Measurements from ENCODE around the gene PTPN14. TPM values are rescaled to one million over a fixed set of nuclear protein-coding genes. Genes with fewer than 3 reads are reported as not detected.

The PTPN14 gene
- total and polyA plus RNA-seq, 2 donors from 2014 or later = 5.1 to 87.2 TPM

- TF ChIP-seq CTCF (IDR thresholded peaks at IDR 0.05; ENCODE audit: borderline replicate concordance, extremely low read depth, insufficient read depth) = no peak
- no peak for FAIRE-seq
- DNase-seq = no peak
- Histone ChIP-seq H3K36me3 (ENCODE audit: control insufficient read depth in 2 of 3, insufficient read depth in 3 of 3, low read length in 3 of 3) (no peaks in the 10 kb centered on the region), H3K27ac (ENCODE audit: low read depth in 2 of 2, low read length in 2 of 2) (no peak overlapping the region), H3K9ac (ENCODE audit: low read length in 3 of 3) (no peak overlapping the region), H3K4me3 (ENCODE audit: low read length in 3 of 3) (no peak overlapping the region), H3K4me1 (ENCODE audit: control insufficient read depth in 2 of 3, insufficient read depth in 2 of 3, low read depth in 1 of 3, low read length in 3 of 3) (no peaks in the 10 kb centered on the region), H3K27me3 (ENCODE audit: control insufficient read depth, insufficient read depth, low read length) (no peaks in the 10 kb centered on the region), H3K9me3 (ENCODE audit: control insufficient read depth in 2 of 3, insufficient read depth in 1 of 3, low read length in 3 of 3) (no peaks in the 10 kb centered on the region)
- intact Hi-C loops (cut with DNase I) = no loop called here
Measured at GRCh38 chr1:214422137-214422671, 129.2 kb downstream of the PTPN14 start.

- TF ChIP-seq CTCF (IDR thresholded peaks at IDR 0.05; ENCODE audit: borderline replicate concordance, extremely low read depth, insufficient read depth) = no peak
Measured at GRCh38 chr1:214420833-214421232, 130.6 kb downstream of the PTPN14 start.

GRCh38 chr1:214420341-214420740 lies 131.1 kb downstream of the PTPN14 start:
- Histone ChIP-seq H3K9ac (ENCODE audit: low read length in 3 of 3) (no peak overlapping the region), H3K36me3 (ENCODE audit: control insufficient read depth in 2 of 3, insufficient read depth in 3 of 3, low read length in 3 of 3) (no peaks in the 10 kb centered on the region), H3K27ac (ENCODE audit: low read depth in 2 of 2, low read length in 2 of 2) (no peak overlapping the region), H3K4me3 (ENCODE audit: low read length in 3 of 3) (no peak overlapping the region), H3K4me1 (ENCODE audit: control insufficient read depth in 2 of 3, insufficient read depth in 2 of 3, low read depth in 1 of 3, low read length in 3 of 3) (no peaks in the 10 kb centered on the region), H3K9me3 (ENCODE audit: control insufficient read depth in 2 of 3, insufficient read depth in 1 of 3, low read length in 3 of 3) (no peaks in the 10 kb centered on the region), H3K27me3 (ENCODE audit: control insufficient read depth, insufficient read depth, low read length) (no peaks in the 10 kb centered on the region)
- DNase-seq (no peak), FAIRE-seq (no peak)
- no peak for TF ChIP-seq CTCF (IDR thresholded peaks at IDR 0.05; ENCODE audit: borderline replicate concordance, extremely low read depth, insufficient read depth)
- intact Hi-C loops (cut with DNase I) = no loop called here

More at GRCh38 chr1:214420833-214421232, 130.6 kb downstream of the PTPN14 start:
- no peaks in the 10 kb centered on the region for H3K36me3 ChIP-seq (ENCODE audit: control insufficient read depth in 2 of 3, insufficient read depth in 3 of 3, low read length in 3 of 3)
- no peak for DNase-seq
- no peaks in the 10 kb centered on the region for H3K9me3 ChIP-seq (ENCODE audit: control insufficient read depth in 2 of 3, insufficient read depth in 1 of 3, low read length in 3 of 3)
- H3K9ac ChIP-seq (ENCODE audit: low read length in 3 of 3) = no peak overlapping the region
- no peak overlapping the region for H3K27ac ChIP-seq (ENCODE audit: low read depth in 2 of 2, low read length in 2 of 2)
- H3K27me3 ChIP-seq (ENCODE audit: control insufficient read depth, insufficient read depth, low read length) = no peaks in the 10 kb centered on the region
- H3K4me1 ChIP-seq (ENCODE audit: control insufficient read depth in 2 of 3, insufficient read depth in 2 of 3, low read depth in 1 of 3, low read length in 3 of 3) = no peaks in the 10 kb centered on the region
- H3K4me3 ChIP-seq (ENCODE audit: low read length in 3 of 3) = no peak overlapping the region
- intact Hi-C loops (cut with DNase I) = no loop called here
- FAIRE-seq = no peak

GRCh38 chr1:214419650-214420049 lies 131.8 kb downstream of the PTPN14 start:
- Histone ChIP-seq H3K36me3 (ENCODE audit: control insufficient read depth in 2 of 3, insufficient read depth in 3 of 3, low read length in 3 of 3) (no peaks in the 10 kb centered on the region), H3K9ac (ENCODE audit: low read length in 3 of 3) (no peak overlapping the region), H3K4me1 (ENCODE audit: control insufficient read depth in 2 of 3, insufficient read depth in 2 of 3, low read depth in 1 of 3, low read length in 3 of 3) (no peaks in the 10 kb centered on the region), H3K4me3 (ENCODE audit: low read length in 3 of 3) (no peak overlapping the region), H3K9me3 (ENCODE audit: control insufficient read depth in 2 of 3, insufficient read depth in 1 of 3, low read length in 3 of 3) (no peaks in the 10 kb centered on the region), H3K27me3 (ENCODE audit: control insufficient read depth, insufficient read depth, low read length) (no peaks in the 10 kb centered on the region), H3K27ac (ENCODE audit: low read depth in 2 of 2, low read length in 2 of 2) (no peak overlapping the region)
- intact Hi-C loops (cut with DNase I) = no loop called here
- TF ChIP-seq CTCF (IDR thresholded peaks at IDR 0.05; ENCODE audit: borderline replicate concordance, extremely low read depth, insufficient read depth) = no peak
- DNase-seq (no peak), FAIRE-seq (no peak)

All from kidney (tissue), 14 donors.